Thoracic aorta (tissue), 2 donors: ENCODE data around the gene AGXT2. TPM values are rescaled to one million over a fixed set of nuclear protein-coding genes. Genes with fewer than 3 reads are reported as not detected.
"Not testable (repeated sequence)": the region's sequence is repeated elsewhere in the genome, so short reads cannot be mapped to it uniquely, and the experiment has no call there.

Source experiments
- ATAC-seq: fragments of 150-250 bp; one replicate; pipeline ENCODE4 v1.8.0; 2017; ENCODE audit warnings: low read depth; ENCODE audit not compliant: insufficient number of reproducible peaks, low FRiP score
- DNase-seq: peaks from one replicate; pipeline ENCODE4 v3.0.0-alpha.2; 2020; ENCODE audit warnings: low spot score
- H3K27ac ChIP-seq, 2 donors: fragments of 200-600 bp; sonication (generic); 1 replicate in 1 of 2; 2 replicates in 1 of 2; pipeline ENCODE4 v1.5.1; 2016; ENCODE audit warnings: mild to moderate bottlenecking in 2 of 2, moderate library complexity in 2 of 2
- H3K27me3 ChIP-seq: fragments of 200-600 bp; sonication (generic); replicated peaks from 2 replicates; pipeline ENCODE4 v1.6.0; 2016; ENCODE audit warnings: mild to moderate bottlenecking; ENCODE audit not compliant: insufficient read depth
- H3K36me3 ChIP-seq: fragments of 200-600 bp; sonication (generic); one replicate; pipeline ENCODE4 v1.5.1; 2016
- H3K4me1 ChIP-seq, 2 donors: fragments of 200-600 bp; sonication (generic); 1 replicate in 1 of 2; 2 replicates in 1 of 2; pipeline versions ENCODE4 v1.5.1 to v1.6.0; 2016; ENCODE audit warnings: low read depth in 2 of 2, mild to moderate bottlenecking in 1 of 2; ENCODE audit not compliant: control insufficient read depth in 1 of 2
- H3K4me3 ChIP-seq: fragments of 200-600 bp; sonication (generic); 2 replicates; pipeline ENCODE4 v1.5.1; 2016; ENCODE audit warnings: mild to moderate bottlenecking
- H3K9me3 ChIP-seq: fragments of 200-600 bp; sonication (generic); 2 replicates; pipeline ENCODE4 v1.5.1; 2016
- CTCF ChIP-seq: fragments of 200-600 bp; sonication (generic); IDR thresholded peaks from one replicate; pipeline ENCODE4 v1.5.1; 2019; ENCODE audit warnings: antibody characterized with exemption
- total RNA-seq, 2 donors: library from RNA; depleted of rRNA; stranded (reverse); fragments of >200 nt; gene quantifications; one replicate each; pipeline versions ENCODE4 v1.1.0 to v1.2.3, GENCODE V29; 2016

Gene AGXT2
- total RNA-seq, 2 donors from 2014 or later: not detected

GRCh38 chr5:35038891-35039290 lies 8.9 kb downstream of the AGXT2 start:
- no peak for ATAC-seq

GRCh38 chr5:35036536-35036935 lies 11.2 kb downstream of the AGXT2 start:
- no peaks in the 10 kb centered on the region for H3K9me3 ChIP-seq
- H3K27ac ChIP-seq: no peak overlapping the region
- ATAC-seq: no peak
- H3K4me1 ChIP-seq: no peaks in the 10 kb centered on the region
- no peaks in the 10 kb centered on the region for H3K27me3 ChIP-seq
- no peak overlapping the region for H3K4me3 ChIP-seq
- H3K36me3 ChIP-seq: no peaks in the 10 kb centered on the region
- no peak for TF ChIP-seq CTCF
- DNase-seq: no peak

More at GRCh38 chr5:35038891-35039290, 8.9 kb downstream of the AGXT2 start:
- no peak for TF ChIP-seq CTCF
- Histone ChIP-seq H3K4me1 (no peaks in the 10 kb centered on the region), H3K27ac (no peak overlapping the region), H3K9me3 (no peaks in the 10 kb centered on the region), H3K4me3 (no peak overlapping the region), H3K36me3 (no peaks in the 10 kb centered on the region), H3K27me3 (no peaks in the 10 kb centered on the region)
- no peak for DNase-seq

GRCh38 chr5:35035929-35036328 lies 11.8 kb downstream of the AGXT2 start:
- H3K36me3 ChIP-seq, H3K4me3 ChIP-seq, H3K27ac ChIP-seq, ATAC-seq, H3K9me3 ChIP-seq, H3K27me3 ChIP-seq, H3K4me1 ChIP-seq, DNase-seq: not testable (repeated sequence)

- no peak for TF ChIP-seq CTCF
- H3K4me3 ChIP-seq: no peak overlapping the region
- no peak for DNase-seq
Measured at GRCh38 chr5:35035271-35035670, 12.5 kb downstream of the AGXT2 start.

GRCh38 chr5:35032356-35032755 lies 15.4 kb downstream of the AGXT2 start:
- Histone ChIP-seq H3K9me3 (no peaks in the 10 kb centered on the region), H3K4me3 (no peak overlapping the region), H3K27me3 (no peaks in the 10 kb centered on the region), H3K36me3 (no peaks in the 10 kb centered on the region), H3K27ac (no peak overlapping the region), H3K4me1 (no peaks in the 10 kb centered on the region)
- ATAC-seq (no peak), DNase-seq (no peak)
- TF ChIP-seq CTCF: no peak

More at GRCh38 chr5:35035271-35035670, 12.5 kb downstream of the AGXT2 start:
- Histone ChIP-seq H3K27me3 (no peaks in the 10 kb centered on the region), H3K9me3 (no peaks in the 10 kb centered on the region), H3K27ac (no peak overlapping the region), H3K36me3 (no peaks in the 10 kb centered on the region), H3K4me1 (no peaks in the 10 kb centered on the region)
- ATAC-seq: no peak

- no peak for ATAC-seq
- no peaks in the 10 kb centered on the region for H3K4me1 ChIP-seq
- no peak for TF ChIP-seq CTCF
- H3K36me3 ChIP-seq: no peaks in the 10 kb centered on the region
- H3K9me3 ChIP-seq: no peaks in the 10 kb centered on the region
- no peaks in the 10 kb centered on the region for H3K27me3 ChIP-seq
- H3K4me3 ChIP-seq: no peak overlapping the region
- no peak overlapping the region for H3K27ac ChIP-seq
- no peak for DNase-seq
Measured at GRCh38 chr5:35031276-35031675, 16.5 kb downstream of the AGXT2 start.
